Transverse colon (tissue), 4 donors: ENCODE results near the gene GPN2. TPM values are rescaled to one million over a fixed set of nuclear protein-coding genes. Genes with fewer than 3 reads are reported as not detected.
A peak's percentile ranks its signal among the peaks of the same experiment; 100 is the strongest.
"Not testable (repeated sequence)": the region's sequence is repeated elsewhere in the genome, so short reads cannot be mapped to it uniquely, and the experiment has no call there.

Experiments used
- DNase-seq: peaks from one replicate; pipeline ENCODE4 v3.0.0-alpha.2; 2019
- H3K27ac ChIP-seq, 4 donors: fragments of 200-600 bp; sonication (generic); 2 replicates each; pipeline ENCODE4 v1.5.1; 2016 to 2018; ENCODE audit warnings: inconsistent platforms in 4 of 4
- H3K27me3 ChIP-seq: fragments of 200-600 bp; sonication (generic); 2 replicates; pipeline ENCODE4 v1.5.1; 2017; ENCODE audit warnings: inconsistent platforms
- H3K36me3 ChIP-seq, 4 donors: fragments of 200-600 bp; sonication (generic); 2 replicates each; pipeline ENCODE4 v1.5.1; 2017 to 2019; ENCODE audit warnings: inconsistent platforms in 4 of 4
- H3K4me1 ChIP-seq, 4 donors: fragments of 200-600 bp; sonication (generic); 2 replicates each; pipeline ENCODE4 v1.5.1; 2017 to 2020; ENCODE audit warnings: inconsistent platforms in 4 of 4
- H3K4me3 ChIP-seq, 4 donors: fragments of 200-600 bp; sonication (generic); 1 replicate in 1 of 4; 2 replicates in 3 of 4; pipeline versions ENCODE4 v1.5.1 to v1.6.1; 2017 to 2019; ENCODE audit warnings: inconsistent platforms in 4 of 4
- H3K9me3 ChIP-seq, 2 donors: fragments of 200-600 bp; sonication (generic); 2 replicates each; pipeline ENCODE4 v1.5.1; 2017 to 2019; ENCODE audit warnings: inconsistent platforms in 2 of 2
- EP300 ChIP-seq: sonication (generic); formaldehyde crosslinking; IDR thresholded peaks from one replicate; pipeline ENCODE4 v1.6.1; 2017; ENCODE audit warnings: antibody characterized with exemption, low read depth
- POLR2A ChIP-seq: fragments of 450-650 bp; IDR thresholded peaks from one replicate; pipeline ENCODE4 v1.6.1; 2016; ENCODE audit warnings: antibody characterized with exemption, mild to moderate bottlenecking, moderate library complexity
- POLR2AphosphoS5 ChIP-seq, 3 donors: sonication (generic); formaldehyde crosslinking; IDR thresholded peaks; one replicate each; pipeline ENCODE4 v1.6.1; 2016; ENCODE audit warnings: antibody characterized with exemption in 3 of 3
- WGBS, 2 donors: methylation state at CpG; one replicate each; pipeline ENCODE4 v1.1.5; 2018; ENCODE audit warnings: low coverage in 1 of 2; 5-methylcytosine and 5-hydroxymethylcytosine counted together
- in situ Hi-C, 4 donors: fragments of 200-750 bp; cut with MboI; loops; one replicate each; pipeline versions ENCODE4 v1.15.0 to v1.15.1; 2017; ENCODE audit warnings: low sequenced_read_pairs in 3 of 4, low pct_ligation_motif_present in 1 of 4, low pct_unique_long_range_greater_than_20kb in 1 of 4
- intact Hi-C: fragments of 100-400 bp; cut with DNase I; formaldehyde crosslinking; loops from one replicate; pipeline ENCODE4 v1.15.1; 2023; ENCODE audit warnings: low total_unique reads
- total RNA-seq, 4 donors: library from RNA; depleted of rRNA; stranded (reverse); fragments of >200 nt; gene quantifications; one replicate each; pipeline ENCODE4 v1.1.0, GENCODE V29; 2016
- TF ChIP-seq, protein P1 (sequence below), 5 experiments: fragments of 200-600 bp in 3 of 5; fragments of 450-650 bp in 2 of 5; sonication (generic) in 3 of 5; IDR thresholded peaks; 1 replicate in 2 of 5; 2 replicates in 3 of 5; pipeline ENCODE4 v1.5.1; 2016 to 2017; ENCODE audit warnings: antibody characterized with exemption in 5 of 5, inconsistent platforms in 3 of 5, mild to moderate bottlenecking in 2 of 5, moderate library complexity in 1 of 5

The GPN2 gene
- total RNA-seq, 4 donors from 2014 or later = 14.7 to 75.2 (median 28.7) TPM

DNA sequence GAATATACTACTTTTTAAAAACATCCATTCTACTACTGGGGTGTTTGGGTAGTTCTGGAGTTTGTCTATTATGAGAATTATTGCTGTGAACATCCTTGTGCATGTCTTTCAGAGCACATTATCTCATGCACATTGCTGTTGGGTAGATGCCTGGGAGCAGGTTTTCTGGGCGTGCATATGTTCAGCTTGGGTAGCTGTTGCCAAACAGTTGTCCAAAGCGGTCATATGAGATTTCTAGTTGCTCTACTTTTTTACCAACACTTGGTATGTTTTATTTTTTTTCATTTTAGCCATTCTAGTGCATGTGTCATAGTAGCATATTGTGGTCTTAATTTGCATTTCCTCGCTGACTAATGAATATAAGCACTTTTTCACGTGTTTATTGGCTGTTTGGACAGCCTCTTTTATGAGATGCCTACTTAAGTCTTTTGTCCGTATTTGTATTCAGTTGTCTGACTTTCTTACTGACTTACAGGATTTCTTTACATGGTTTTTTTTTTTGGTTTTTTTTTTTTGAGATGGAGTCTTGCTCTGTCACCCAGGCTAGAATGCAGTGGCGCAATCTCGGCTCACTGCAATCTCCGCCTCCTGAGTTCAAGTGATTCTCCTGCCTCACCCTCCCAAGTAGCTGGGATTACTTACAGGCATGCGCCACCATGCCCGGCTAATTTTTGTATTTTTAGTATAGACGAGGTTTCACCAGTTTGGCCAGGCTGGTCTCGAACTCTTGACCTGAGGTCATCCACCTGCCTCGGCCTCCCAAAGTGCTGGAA, 45.5 kb downstream of the GPN2 start:
- H3K36me3 ChIP-seq = peaks cover 0 to 22% (median 0%) of the 10 kb centered on the region in 4 donors
- WGBS, 2 donors = 85 to 87% methylated on average over 12 to 13 of the region's 13 CpGs
- no peak for DNase-seq

DNA sequence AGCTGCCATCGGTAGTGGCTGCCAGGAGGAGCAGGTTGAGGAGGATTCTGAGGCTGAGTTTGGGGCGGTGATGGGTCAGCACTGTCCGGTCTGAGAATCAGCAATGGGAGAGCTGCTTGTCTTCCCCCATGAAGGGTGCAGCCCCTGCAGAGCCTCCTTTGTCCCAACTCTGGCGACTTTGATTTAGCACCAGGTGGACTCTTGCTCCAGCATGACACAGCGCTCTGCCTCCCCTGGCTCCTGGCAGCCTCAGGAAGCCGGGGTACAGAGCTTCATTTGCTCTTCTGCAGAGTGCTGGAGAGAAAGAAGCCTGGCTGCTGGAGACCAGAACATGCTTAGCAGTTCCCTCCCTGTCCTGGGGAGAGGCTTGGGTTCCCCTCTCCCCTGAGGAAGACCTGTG, 50.3 kb downstream of the GPN2 start:
- H3K36me3 ChIP-seq = peaks cover 0 to 21% (median 0%) of the 10 kb centered on the region in 4 donors
- intact Hi-C loops (no loop called here), in situ Hi-C loops (no loop called here)
- H3K27ac ChIP-seq = peak overlapping the region in 3 of 4 donors; percentile 1 to 74 (median 42)
- no peaks in the 10 kb centered on the region for H3K4me1 ChIP-seq
- no peak for DNase-seq
- no peaks in the 10 kb centered on the region for H3K27me3 ChIP-seq
- 91% methylated on average over 6 of the region's 6 CpGs; no CpG with 5 or more reads in 1 of the 2 donors for WGBS, 2 donors
- no peak for TF ChIP-seq POLR2AphosphoS5 (IDR thresholded peaks at IDR 0.05)
- TF ChIP-seq EP300 = no peak
- TF ChIP-seq POLR2A = no peak
- TF ChIP-seq, protein P1, sequence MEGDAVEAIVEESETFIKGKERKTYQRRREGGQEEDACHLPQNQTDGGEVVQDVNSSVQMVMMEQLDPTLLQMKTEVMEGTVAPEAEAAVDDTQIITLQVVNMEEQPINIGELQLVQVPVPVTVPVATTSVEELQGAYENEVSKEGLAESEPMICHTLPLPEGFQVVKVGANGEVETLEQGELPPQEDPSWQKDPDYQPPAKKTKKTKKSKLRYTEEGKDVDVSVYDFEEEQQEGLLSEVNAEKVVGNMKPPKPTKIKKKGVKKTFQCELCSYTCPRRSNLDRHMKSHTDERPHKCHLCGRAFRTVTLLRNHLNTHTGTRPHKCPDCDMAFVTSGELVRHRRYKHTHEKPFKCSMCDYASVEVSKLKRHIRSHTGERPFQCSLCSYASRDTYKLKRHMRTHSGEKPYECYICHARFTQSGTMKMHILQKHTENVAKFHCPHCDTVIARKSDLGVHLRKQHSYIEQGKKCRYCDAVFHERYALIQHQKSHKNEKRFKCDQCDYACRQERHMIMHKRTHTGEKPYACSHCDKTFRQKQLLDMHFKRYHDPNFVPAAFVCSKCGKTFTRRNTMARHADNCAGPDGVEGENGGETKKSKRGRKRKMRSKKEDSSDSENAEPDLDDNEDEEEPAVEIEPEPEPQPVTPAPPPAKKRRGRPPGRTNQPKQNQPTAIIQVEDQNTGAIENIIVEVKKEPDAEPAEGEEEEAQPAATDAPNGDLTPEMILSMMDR (IDR thresholded peaks at IDR 0.05) = no peak
- H3K9me3 ChIP-seq = no peaks in the 10 kb centered on the region
- H3K4me3 ChIP-seq = no peak overlapping the region

More for the DNA sequence above, 45.5 kb downstream of the GPN2 start:
- in situ Hi-C loops (no loop called here), intact Hi-C loops (no loop called here)
- no peak overlapping the region for H3K27ac ChIP-seq
- no peak for TF ChIP-seq POLR2AphosphoS5 (IDR thresholded peaks at IDR 0.05)
- TF ChIP-seq POLR2A = no peak
- TF ChIP-seq EP300 = no peak
- TF ChIP-seq, protein P1 (IDR thresholded peaks at IDR 0.05) = no peak
- no peak overlapping the region for H3K4me3 ChIP-seq
- H3K9me3 ChIP-seq = no peaks in the 10 kb centered on the region
- no peaks in the 10 kb centered on the region for H3K27me3 ChIP-seq
- peaks cover 16 to 29% (median 19%) of the 10 kb centered on the region in 4 donors for H3K4me1 ChIP-seq

DNA sequence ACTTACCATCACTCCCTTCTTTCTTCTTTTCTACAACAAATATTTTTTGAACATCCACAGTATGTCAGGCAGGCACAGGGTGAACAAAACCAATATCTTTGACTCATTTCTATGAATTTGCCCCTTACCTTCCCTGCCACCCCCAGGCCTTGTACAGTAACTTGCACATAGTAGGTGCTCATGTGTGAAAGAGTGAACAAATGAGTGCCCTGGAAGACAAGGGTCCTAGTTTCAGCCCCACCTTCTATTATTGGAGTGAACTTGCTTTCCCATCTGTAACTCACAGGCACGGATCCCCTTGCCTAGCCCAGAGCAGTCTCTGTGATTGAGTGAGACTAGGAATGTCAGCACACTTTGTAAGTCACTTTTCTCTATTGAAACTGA, 50.8 kb downstream of the GPN2 start:
- Histone ChIP-seq H3K36me3 (peaks cover 0 to 21% (median under 1%) of the 10 kb centered on the region in 4 donors), H3K27ac (peak overlapping the region in 3 of 4 donors; percentile 1 to 74 (median 42)), H3K4me3 (no peak overlapping the region), H3K9me3 (no peaks in the 10 kb centered on the region), H3K27me3 (no peaks in the 10 kb centered on the region), H3K4me1 (no peaks in the 10 kb centered on the region)
- intact Hi-C loops (no loop called here), in situ Hi-C loops (no loop called here)
- WGBS, 2 donors = 90% methylated on average over 1 of the region's 1 CpG; no CpG with 5 or more reads in 1 of the 2 donors
- DNase-seq = no peak
- TF ChIP-seq POLR2A (no peak), POLR2AphosphoS5 (IDR thresholded peaks at IDR 0.05) (no peak)
- TF ChIP-seq, protein P1 (IDR thresholded peaks at IDR 0.05) = no peak

DNA sequence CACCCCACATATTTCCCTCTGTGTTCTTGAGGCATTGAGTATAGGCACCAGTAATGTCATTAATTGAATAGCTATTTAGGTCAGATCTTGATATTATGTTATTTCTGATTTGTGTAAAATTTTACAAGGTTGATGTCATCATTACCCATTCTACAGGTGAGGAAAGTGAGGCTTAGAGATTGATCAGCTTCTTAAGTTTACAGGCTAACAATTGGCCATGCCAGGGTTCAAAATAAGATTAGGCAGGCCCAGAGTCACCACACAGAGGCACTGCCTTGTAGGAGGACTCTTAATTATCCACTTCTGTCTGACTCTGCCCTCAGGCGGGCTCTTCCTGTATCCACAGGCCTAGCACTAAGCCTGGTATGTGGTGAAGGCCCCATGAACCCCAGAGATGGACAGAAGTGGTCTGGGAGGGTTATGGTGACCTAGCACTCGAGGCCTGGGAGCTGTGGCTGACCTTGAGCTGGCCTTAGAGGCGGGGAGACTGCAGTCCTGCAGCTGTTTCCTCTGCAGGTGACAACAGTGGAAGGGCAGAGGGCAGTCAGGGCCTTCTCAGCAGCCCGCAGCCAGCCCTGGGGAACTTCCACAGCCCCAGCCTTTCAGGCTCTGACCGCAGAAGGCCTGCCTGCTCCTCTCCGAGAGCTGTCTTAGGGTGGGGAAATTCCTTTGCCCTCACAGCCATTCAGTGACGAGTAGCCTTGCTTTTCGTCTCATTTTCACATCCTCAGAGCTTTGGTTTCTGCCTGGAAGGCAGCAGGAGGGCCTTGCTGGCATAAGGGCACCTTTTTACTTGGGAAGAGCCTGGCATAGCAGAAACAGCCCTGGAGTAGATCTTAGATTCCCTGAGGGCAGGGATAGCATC, 51.4 kb downstream of the GPN2 start:
- Histone ChIP-seq H3K27me3 (no peaks in the 10 kb centered on the region), H3K9me3 (no peaks in the 10 kb centered on the region), H3K36me3 (peaks cover 0 to 21% (median 3%) of the 10 kb centered on the region in 4 donors), H3K27ac (peak overlapping the region in 2 of 4 donors; percentile 42 to 74), H3K4me3 (no peak overlapping the region), H3K4me1 (no peaks in the 10 kb centered on the region)
- WGBS, 2 donors = 59% methylated on average over 8 of the region's 8 CpGs; no CpG with 5 or more reads in 1 of the 2 donors
- intact Hi-C loops = no loop called here
- DNase-seq = peak; percentile 71
- TF ChIP-seq POLR2A = no peak
- TF ChIP-seq, protein P1 (IDR thresholded peaks at IDR 0.05) = no peak
- no peak for TF ChIP-seq POLR2AphosphoS5 (IDR thresholded peaks at IDR 0.05)
- no peak for TF ChIP-seq EP300
- in situ Hi-C loops = no loop called here

DNA sequence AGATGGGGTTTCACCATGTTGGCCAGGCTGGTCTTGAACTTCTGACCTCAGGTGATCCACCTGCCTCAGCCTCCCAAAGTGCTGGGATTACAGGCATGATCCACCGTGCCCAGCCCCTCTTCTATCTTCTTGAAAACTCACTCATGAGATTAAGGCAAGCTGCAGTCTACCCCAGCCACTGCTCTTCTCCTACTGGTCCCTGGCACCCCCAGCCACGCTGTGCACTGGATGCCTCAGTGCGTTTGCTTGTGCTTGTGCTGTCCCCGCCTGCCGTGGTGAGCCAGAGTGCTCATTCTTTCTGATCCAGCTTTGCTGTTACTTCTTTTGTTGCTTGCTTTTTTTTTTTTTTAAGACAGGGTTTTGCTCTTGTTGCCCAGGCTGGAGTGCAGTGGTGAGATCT, 52.4 kb downstream of the GPN2 start:
- Histone ChIP-seq H3K36me3 (peaks cover 0 to 31% (median 8%) of the 10 kb centered on the region in 4 donors), H3K27ac (peak overlapping the region in 1 of 4 donors; percentile 74)
- intact Hi-C loops, in situ Hi-C loops, DNase-seq, H3K4me1 ChIP-seq, H3K4me3 ChIP-seq, H3K9me3 ChIP-seq, H3K27me3 ChIP-seq: not testable (repeated sequence)
- WGBS, 2 donors = 94% methylated on average over 5 of the region's 5 CpGs; no CpG with 5 or more reads in 1 of the 2 donors
